HG03571 (cell line): ENCODE data around the gene CENPC.
A peak's percentile ranks its signal among the peaks of the same experiment; 100 is the strongest.
"Not testable (repeated sequence)": the region's sequence is repeated elsewhere in the genome, so short reads cannot be mapped to it uniquely, and the experiment has no call there.

ENCODE experiments used
- ATAC-seq: cut with Tn5 transposase; IDR thresholded peaks from one replicate; pipeline ENCODE4 v1.9.1; 2021; ENCODE audit not compliant: unreplicated experiment

Gene CENPC

GRCh38 chr4:67545199-67546003 is at the start of gene CENPC:
TSS of gene CENPC (minus strand) at chr4:67545503. CDS start at chr4:67545355, 148 bp downstream.
- peak; percentile 95 for ATAC-seq

DNA sequence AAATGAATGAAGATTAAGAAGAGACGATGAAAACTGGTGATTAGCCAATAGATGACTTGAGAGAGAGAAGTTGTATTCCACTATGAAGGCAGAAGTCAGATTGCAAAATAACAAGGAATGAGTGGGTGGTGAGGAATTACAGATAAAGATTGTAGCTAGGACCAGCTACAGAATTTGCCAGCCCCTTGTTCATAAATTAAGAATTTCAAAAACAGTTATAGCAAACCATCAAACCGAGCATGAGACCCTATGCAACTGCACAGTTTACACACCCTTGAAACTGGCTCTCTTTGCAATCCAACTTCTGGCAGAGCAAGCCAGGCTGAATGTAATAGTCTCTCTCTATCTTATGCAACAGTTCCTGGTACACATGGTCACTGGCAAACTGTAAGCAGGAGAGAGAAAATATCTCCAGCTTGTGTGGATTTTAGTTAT is 48.5 kb upstream of the CENPC start:
- no peak for ATAC-seq

DNA sequence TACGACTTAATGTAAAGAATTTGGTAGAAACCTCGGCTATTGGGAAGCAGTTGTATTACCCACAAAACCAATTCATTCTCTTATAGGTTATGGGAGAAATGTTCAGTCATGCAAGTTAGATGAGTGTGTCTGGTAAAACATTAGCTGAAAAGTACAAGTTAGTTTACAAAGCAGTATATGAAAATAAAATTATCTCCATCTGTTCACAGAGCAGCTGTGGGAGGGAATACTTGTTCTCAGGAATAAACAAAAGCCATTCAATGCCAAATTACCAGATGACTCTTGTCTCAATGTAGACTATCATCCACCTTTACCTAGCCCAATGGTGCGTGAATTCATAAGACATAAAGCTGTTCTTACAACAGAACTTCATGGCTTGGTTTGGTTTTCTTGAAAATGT is 41.9 kb upstream of the CENPC start:
- no peak for ATAC-seq

DNA sequence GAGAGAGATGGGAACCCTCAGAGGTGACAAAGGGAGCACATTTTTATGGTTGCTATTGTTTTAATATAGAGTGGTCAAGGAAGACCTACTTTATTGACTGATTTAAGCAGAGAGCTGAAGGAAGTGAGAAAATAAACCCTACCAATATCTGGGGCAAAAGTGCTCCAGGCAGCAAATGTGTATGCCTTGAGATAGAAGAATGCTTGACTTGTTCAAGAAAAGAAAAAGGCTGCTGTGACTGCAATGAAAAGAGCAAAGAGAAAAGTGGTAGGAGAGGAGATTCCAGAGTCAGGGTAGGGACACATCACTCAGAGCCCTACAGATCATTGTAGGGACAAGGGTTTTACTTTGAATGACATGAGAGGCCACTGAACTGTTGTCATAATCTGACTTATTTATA is 39.2 kb upstream of the CENPC start:
- no peak for ATAC-seq

DNA sequence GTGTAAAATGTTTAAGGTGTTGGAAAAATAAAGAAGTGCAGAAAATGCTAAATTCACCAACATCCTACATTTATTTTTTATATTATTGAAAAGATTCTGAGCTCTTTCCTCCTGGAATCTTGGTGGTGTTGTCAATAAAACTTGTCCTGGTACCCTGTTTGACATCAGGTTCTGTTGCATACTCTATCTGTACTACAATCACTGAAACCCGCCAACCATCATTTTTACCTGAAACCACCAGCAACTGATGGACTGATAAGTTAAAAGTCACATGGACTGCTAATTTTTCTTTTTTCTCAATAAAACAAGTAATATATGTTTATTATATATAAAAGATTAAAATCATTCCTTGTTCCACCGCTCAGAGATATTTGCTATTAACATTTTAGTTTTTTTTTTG is 36.6 kb upstream of the CENPC start:
- no peak for ATAC-seq

- peak; percentile 37 for ATAC-seq
These were observed 36.0 kb upstream of the CENPC start for GRCh38 chr4:67581208-67581857.

GRCh38 chr4:67580577-67580976 is 35.3 kb upstream of the CENPC start:
- no peak for ATAC-seq

DNA sequence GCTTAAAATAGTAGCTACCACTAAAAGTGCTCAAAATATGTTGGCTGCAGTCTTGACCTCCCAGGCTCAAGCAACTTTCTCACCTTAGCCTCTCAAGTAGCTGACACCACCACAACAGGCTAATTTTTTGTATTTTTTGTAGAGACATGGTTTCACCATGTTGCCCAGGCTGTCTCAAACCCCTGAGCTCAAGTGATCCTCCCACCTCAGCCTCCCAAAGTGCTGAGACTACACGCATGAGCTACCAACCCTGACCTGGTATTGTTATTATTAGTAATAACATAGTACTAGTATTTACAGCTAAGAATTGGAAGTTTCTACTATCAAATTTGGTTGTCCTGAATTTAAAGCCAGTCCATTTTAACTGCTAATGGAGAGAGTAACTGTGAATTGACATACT is 31.2 kb upstream of the CENPC start:
- peak; percentile 45 for ATAC-seq

DNA sequence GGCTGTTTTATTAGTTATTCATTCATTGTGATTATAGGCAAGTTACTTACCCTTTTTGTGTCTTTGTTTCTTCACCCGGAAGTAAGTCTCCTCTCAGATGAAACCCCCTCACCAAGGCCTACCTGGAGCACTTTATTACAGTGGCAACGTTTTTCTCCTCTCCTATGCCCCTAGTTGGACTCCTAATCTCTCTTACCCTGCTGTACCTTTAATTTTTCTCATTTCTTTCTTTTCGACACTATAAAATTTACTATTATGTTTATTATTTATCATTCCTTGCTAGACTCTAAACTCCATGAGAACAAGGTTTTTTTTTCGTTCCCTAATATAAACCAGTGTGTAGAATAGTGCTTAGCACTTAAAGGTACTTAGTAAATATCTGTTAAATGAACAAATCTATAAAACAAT is 30.8 kb upstream of the CENPC start:
- no peak for ATAC-seq

GRCh38 chr4:67575232-67576058 is 30.1 kb upstream of the CENPC start:
- ATAC-seq, result peak; percentile 93

DNA sequence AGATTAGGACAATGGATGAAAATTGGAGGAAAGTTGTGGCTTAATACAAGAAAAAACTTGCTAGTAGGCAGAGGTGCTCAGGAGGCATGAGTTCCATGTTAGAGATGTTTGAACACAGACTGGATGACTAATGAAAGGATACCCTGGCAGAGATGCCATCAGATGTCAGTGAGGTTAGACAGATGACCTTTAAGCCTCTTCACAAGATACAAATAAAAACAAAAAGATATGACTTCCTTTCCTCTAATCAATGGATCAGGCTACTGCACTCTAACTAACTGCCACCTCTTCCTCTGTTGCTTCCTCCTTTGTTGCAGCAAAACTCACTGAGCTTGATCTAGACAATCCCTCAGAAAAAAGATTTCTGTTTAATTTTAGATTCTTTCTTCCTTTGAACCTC is 27.9 kb upstream of the CENPC start:
- ATAC-seq, result no peak

DNA sequence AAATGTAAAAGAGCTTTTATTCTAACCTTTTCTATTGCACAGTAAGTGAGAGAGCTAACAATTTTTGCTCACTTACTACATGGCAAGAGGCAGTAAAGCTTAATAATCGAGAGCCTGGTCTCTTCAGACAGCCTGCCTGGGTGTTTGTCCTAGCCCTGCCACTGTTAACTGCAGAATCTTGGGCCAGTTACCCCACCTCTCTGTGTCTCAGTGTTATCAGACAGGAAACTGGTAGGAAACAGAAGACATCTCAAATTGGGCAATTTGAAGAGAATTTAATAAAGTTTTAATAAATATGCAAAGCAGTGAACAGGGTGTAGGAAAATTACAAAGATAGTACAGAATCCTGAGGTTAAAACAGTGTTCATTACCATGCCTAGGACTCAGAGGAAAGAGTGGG is 26.7 kb upstream of the CENPC start:
- no peak for ATAC-seq

GRCh38 chr4:67570537-67570936 is 25.2 kb upstream of the CENPC start:
- no peak for ATAC-seq

DNA sequence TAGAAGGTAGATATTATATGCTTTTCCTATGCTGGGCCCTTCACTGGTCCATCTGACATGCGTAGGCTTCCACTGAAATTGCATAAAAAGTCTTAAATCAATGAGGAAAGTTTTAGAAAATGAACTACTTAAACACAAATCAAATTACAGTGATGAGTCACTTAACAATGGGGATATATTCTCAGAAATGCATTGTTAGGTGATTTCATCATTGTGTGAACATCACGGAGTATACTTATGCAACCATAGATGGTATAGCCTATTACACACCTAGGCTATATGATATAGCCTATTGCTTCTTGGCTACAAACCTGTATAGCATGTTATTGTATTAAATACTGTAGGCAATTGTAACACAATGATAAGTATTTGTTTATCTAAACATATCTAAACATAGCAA is 23.5 kb upstream of the CENPC start:
- ATAC-seq, result no peak

- no peak for ATAC-seq
These were observed 21.0 kb upstream of the CENPC start for GRCh38 chr4:67566335-67566734.

GRCh38 chr4:67565284-67565683 is 20.0 kb upstream of the CENPC start:
- ATAC-seq, result no peak

- peak; percentile 64 for ATAC-seq
These were observed 13.2 kb upstream of the CENPC start, which contains the start of gene STAP1 for GRCh38 chr4:67558493-67558892. TSS of gene STAP1 (plus strand) at chr4:67558727. CDS start at chr4:67558810, 83 bp downstream.

GRCh38 chr4:67556436-67556835 is 11.1 kb upstream of the CENPC start:
- no peak for ATAC-seq

DNA sequence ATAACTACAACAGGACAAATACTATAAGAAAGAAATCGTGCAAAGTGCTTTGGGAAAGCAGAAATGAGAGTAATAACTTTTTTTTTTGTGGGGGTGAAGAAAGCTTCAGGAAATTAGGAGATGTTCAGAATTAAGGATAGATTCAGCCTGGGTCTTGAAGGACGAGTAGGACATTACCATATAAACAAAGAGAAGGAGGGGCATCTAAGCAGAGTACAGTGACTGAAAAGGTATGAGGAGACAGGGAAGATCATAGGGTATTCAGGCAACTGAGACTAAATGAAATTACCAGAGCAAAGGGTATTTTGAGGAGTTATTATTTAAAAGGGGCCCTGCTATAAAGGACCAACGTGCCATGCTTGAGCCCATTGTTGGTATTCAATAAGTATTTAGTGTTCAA is 10.1 kb upstream of the CENPC start:
- no peak for ATAC-seq

GRCh38 chr4:67554096-67554495 is 8.8 kb upstream of the CENPC start:
- ATAC-seq, result no peak

DNA sequence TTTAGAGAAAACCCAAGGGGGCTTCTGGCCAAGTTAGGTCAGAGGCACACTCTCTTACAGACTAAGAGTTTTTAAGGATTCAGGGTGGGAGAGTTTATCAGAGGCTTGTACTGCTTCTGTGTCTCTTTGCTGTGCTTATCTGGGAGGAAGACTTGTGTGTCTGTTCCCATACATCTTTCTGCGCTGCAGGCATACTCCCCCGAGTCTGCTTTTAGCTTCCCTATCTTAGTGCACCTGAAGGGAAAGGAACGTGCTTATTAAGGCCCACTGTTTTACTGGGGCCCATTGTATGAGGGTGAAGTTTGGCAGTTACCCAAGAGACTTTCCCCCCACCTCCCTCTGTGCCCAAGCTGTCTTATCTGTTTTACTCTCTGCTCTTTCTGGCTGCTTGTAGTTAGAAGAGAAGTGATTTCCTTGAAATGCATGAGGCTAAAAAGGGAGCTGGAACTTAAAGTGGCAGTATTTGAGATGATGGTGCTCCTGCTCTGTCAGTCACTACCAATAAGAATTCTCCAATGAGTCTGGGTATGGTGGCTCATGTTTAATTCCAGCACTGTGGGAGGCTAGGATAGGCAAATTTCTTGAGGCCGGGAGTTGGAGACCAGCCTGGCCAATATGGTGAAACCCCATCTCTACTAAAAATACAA is 7.0 kb upstream of the CENPC start:
- not testable (repeated sequence) for ATAC-seq
